Measurements from ENCODE around the gene F12. TPM values are rescaled to one million over a fixed set of nuclear protein-coding genes. Genes with fewer than 3 reads are reported as not detected.

The F12 gene
- total RNA-seq, 2 experiments from 2014 or later = 3.2 to 5.4 TPM

Other genes starting within 250 kb of the F12 start
- gene RAB24, start 105.8 kb downstream of the F12 start, total RNA-seq = 10 to 100 TPM; 10.9 to 13.2 TPM
- 100 to 1,000 TPM; 253 to 254 TPM for gene PRELID1, start 105.8 kb downstream of the F12 start, total RNA-seq
- gene MXD3, start 97.7 kb downstream of the F12 start, total RNA-seq = 10 to 100 TPM; 45.0 to 51.7 TPM
- gene LMAN2, start 57.9 kb downstream of the F12 start, total RNA-seq = 10 to 100 TPM; 82.2 to 83.9 TPM
- 10 to 100 TPM; 34.6 to 39.2 TPM for gene RGS14, start 51.6 kb downstream of the F12 start, total RNA-seq
- gene SLC34A1, start 25.1 kb downstream of the F12 start, total RNA-seq = not detected
- not detected for gene PFN3, start 8.9 kb downstream of the F12 start, total RNA-seq
- gene GRK6, start 17.1 kb upstream of the F12 start, total RNA-seq = 100 to 1,000 TPM; 117 to 133 TPM
- 1 to 10 TPM; 7.4 to 8.2 TPM for gene PRR7, start 37.2 kb upstream of the F12 start, total RNA-seq
- gene DBN1, start 64.1 kb upstream of the F12 start, total RNA-seq = 10 to 100 TPM; 20.8 to 22.4 TPM
- gene PDLIM7, start 88.0 kb upstream of the F12 start, total RNA-seq = 10 to 100 TPM; 41.2 to 42.2 TPM
- gene DOK3, start 100.3 kb upstream of the F12 start, total RNA-seq = 1 to 10 TPM in 1 of 2 experiments, under 1 TPM in 1; 0.37 to 1.3 TPM
- gene DDX41, start 107.4 kb upstream of the F12 start, total RNA-seq = 100 to 1,000 TPM; 142 to 147 TPM
- gene FAM193B, start 145.0 kb upstream of the F12 start, total RNA-seq = 10 to 100 TPM; 87.4 to 87.8 TPM
- gene TMED9, start 182.6 kb upstream of the F12 start, total RNA-seq = 100 to 1,000 TPM; 110 TPM
- gene B4GALT7, start 190.6 kb upstream of the F12 start, total RNA-seq = 10 to 100 TPM in 1 of 2 experiments, 1 to 10 TPM in 1; 9.9 to 13.6 TPM